HEK293 (cell line): Measurements from ENCODE around the gene CDR2L.

Experiments
- KLF7 ChIP-seq: fragments of 450-650 bp; formaldehyde crosslinking; IDR thresholded peaks from 2 replicates; pipeline ENCODE4 v1.5.1; 2016; ENCODE audit warnings: missing biosample characterization, missing genetic modification characterization, borderline replicate concordance
- MYNN ChIP-seq: fragments of 450-650 bp; formaldehyde crosslinking; IDR thresholded peaks from 2 replicates; pipeline ENCODE4 v1.5.1; 2016; ENCODE audit warnings: missing biosample characterization, missing genetic modification characterization, borderline replicate concordance
- RBAK ChIP-seq: fragments of 450-650 bp; formaldehyde crosslinking; IDR thresholded peaks from 2 replicates; pipeline ENCODE4 v1.5.1; 2016; ENCODE audit warnings: missing biosample characterization, missing genetic modification characterization
- SALL2 ChIP-seq: fragments of 450-650 bp; formaldehyde crosslinking; IDR thresholded peaks from 2 replicates; pipeline ENCODE4 v1.5.0; 2017; ENCODE audit warnings: missing biosample characterization, mild to moderate bottlenecking, missing genetic modification characterization, borderline replicate concordance
- ZNF211 ChIP-seq: fragments of 450-650 bp; formaldehyde crosslinking; IDR thresholded peaks from 2 replicates; pipeline ENCODE4 v1.5.1; 2016; ENCODE audit warnings: low read depth, missing biosample characterization, missing genetic modification characterization
- ZNF221 ChIP-seq: fragments of 450-650 bp; formaldehyde crosslinking; IDR thresholded peaks from 2 replicates; pipeline ENCODE4 v1.5.1; 2017; ENCODE audit warnings: missing biosample characterization, missing genetic modification characterization, borderline replicate concordance
- ZNF223 ChIP-seq: fragments of 450-650 bp; formaldehyde crosslinking; IDR thresholded peaks from 2 replicates; pipeline ENCODE4 v1.5.1; 2016; ENCODE audit warnings: missing biosample characterization, missing genetic modification characterization
- ZNF248 ChIP-seq: fragments of 450-650 bp; formaldehyde crosslinking; IDR thresholded peaks from 2 replicates; pipeline ENCODE4 v1.5.1; 2017; ENCODE audit warnings: missing biosample characterization, missing genetic modification characterization
- ZNF416 ChIP-seq: fragments of 450-650 bp; formaldehyde crosslinking; IDR thresholded peaks from 2 replicates; pipeline ENCODE4 v1.5.1; 2016; ENCODE audit warnings: missing biosample characterization, missing genetic modification characterization
- ZNF664 ChIP-seq: fragments of 450-650 bp; formaldehyde crosslinking; IDR thresholded peaks from 2 replicates; pipeline ENCODE4 v1.5.1; 2016; ENCODE audit warnings: missing biosample characterization, missing genetic modification characterization
- ZNF792 ChIP-seq: fragments of 450-650 bp; formaldehyde crosslinking; IDR thresholded peaks from 2 replicates; pipeline ENCODE4 v1.5.1; 2016; ENCODE audit warnings: missing biosample characterization, missing genetic modification characterization
- ZNF830 ChIP-seq: fragments of 450-650 bp; IDR thresholded peaks from 2 replicates; pipeline ENCODE4 v1.5.0; 2018; ENCODE audit warnings: missing biosample characterization, missing genetic modification characterization, low read depth, mild to moderate bottlenecking, moderate library complexity
- ZSCAN16 ChIP-seq: fragments of 450-650 bp; formaldehyde crosslinking; IDR thresholded peaks from 2 replicates; pipeline ENCODE4 v1.5.1; 2016; ENCODE audit warnings: missing biosample characterization, missing genetic modification characterization
- ZXDB ChIP-seq: fragments of 450-650 bp; formaldehyde crosslinking; IDR thresholded peaks from 2 replicates; pipeline ENCODE4 v1.5.1; 2016; ENCODE audit warnings: missing biosample characterization, missing genetic modification characterization
- TF ChIP-seq, protein P1 (sequence below): fragments of 450-650 bp; formaldehyde crosslinking; IDR thresholded peaks from 2 replicates; pipeline ENCODE4 v1.5.1; 2016; ENCODE audit warnings: missing biosample characterization, missing genetic modification characterization, low read depth
- TF ChIP-seq, protein P2 (sequence below): fragments of 450-650 bp; formaldehyde crosslinking; IDR thresholded peaks from 2 replicates; pipeline ENCODE4 v1.5.1; 2016; ENCODE audit warnings: missing biosample characterization, missing genetic modification characterization
- TF ChIP-seq, protein P3 (sequence below): fragments of 450-650 bp; formaldehyde crosslinking; IDR thresholded peaks from 2 replicates; pipeline ENCODE4 v1.5.0; 2017; ENCODE audit warnings: missing biosample characterization, missing genetic modification characterization, borderline replicate concordance
- TF ChIP-seq, protein P4 (sequence below): fragments of 450-650 bp; formaldehyde crosslinking; IDR thresholded peaks from 2 replicates; pipeline ENCODE4 v1.5.1; 2016; ENCODE audit warnings: missing biosample characterization, missing genetic modification characterization, low read depth
- TF ChIP-seq, protein P5 (sequence below): fragments of 450-650 bp; formaldehyde crosslinking; IDR thresholded peaks from 2 replicates; pipeline ENCODE4 v1.5.1; 2016; ENCODE audit warnings: missing biosample characterization, missing genetic modification characterization, borderline replicate concordance
- TF ChIP-seq, protein P6 (sequence below): fragments of 450-650 bp; formaldehyde crosslinking; IDR thresholded peaks from 2 replicates; pipeline ENCODE4 v1.5.1; 2016; ENCODE audit warnings: missing biosample characterization, missing genetic modification characterization
- TF ChIP-seq, protein P7 (sequence below): fragments of 450-650 bp; formaldehyde crosslinking; IDR thresholded peaks from 2 replicates; pipeline ENCODE4 v1.5.1; 2016; ENCODE audit warnings: missing biosample characterization, missing genetic modification characterization

Gene CDR2L

DNA sequence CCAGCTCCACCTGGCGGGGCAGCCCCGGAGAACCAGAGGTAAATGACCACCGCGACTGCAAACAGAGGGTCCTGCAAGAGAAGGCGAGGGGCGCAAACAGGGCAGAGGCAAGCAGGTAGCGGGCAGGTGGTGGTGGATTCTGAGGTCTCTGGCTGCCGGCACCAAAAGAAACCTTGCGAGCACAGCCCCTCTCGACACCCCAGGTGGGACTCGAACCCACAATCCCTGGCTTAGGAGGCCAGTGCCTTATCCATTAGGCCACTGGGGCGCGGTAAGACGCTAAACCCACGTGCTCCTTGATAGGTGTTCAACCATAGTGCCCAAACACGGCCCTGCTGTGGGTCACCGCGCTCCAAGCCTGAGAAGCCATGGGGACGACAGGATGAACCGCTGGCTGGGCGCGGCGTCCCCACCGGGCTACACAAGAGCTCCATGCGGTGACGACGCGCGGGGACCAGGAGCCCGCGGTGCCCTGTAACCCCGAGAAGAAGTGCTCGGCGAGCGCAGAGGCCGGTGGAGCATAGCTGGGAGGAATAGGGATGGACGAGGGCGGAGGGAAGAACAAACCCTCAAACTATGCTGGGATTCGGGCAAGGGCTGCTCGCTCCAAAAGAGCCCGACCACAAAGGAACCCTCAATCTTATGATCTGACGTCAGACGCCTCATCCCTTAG lies 46.9 kb downstream of the CDR2L start (continued):
- TF ChIP-seq, protein P1, sequence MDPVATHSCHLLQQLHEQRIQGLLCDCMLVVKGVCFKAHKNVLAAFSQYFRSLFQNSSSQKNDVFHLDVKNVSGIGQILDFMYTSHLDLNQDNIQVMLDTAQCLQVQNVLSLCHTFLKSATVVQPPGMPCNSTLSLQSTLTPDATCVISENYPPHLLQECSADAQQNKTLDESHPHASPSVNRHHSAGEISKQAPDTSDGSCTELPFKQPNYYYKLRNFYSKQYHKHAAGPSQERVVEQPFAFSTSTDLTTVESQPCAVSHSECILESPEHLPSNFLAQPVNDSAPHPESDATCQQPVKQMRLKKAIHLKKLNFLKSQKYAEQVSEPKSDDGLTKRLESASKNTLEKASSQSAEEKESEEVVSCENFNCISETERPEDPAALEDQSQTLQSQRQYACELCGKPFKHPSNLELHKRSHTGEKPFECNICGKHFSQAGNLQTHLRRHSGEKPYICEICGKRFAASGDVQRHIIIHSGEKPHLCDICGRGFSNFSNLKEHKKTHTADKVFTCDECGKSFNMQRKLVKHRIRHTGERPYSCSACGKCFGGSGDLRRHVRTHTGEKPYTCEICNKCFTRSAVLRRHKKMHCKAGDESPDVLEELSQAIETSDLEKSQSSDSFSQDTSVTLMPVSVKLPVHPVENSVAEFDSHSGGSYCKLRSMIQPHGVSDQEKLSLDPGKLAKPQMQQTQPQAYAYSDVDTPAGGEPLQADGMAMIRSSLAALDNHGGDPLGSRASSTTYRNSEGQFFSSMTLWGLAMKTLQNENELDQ (tag by site-specific recombination), result no peak
- TF ChIP-seq, protein P2, sequence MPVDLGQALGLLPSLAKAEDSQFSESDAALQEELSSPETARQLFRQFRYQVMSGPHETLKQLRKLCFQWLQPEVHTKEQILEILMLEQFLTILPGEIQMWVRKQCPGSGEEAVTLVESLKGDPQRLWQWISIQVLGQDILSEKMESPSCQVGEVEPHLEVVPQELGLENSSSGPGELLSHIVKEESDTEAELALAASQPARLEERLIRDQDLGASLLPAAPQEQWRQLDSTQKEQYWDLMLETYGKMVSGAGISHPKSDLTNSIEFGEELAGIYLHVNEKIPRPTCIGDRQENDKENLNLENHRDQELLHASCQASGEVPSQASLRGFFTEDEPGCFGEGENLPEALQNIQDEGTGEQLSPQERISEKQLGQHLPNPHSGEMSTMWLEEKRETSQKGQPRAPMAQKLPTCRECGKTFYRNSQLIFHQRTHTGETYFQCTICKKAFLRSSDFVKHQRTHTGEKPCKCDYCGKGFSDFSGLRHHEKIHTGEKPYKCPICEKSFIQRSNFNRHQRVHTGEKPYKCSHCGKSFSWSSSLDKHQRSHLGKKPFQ (tag by site-specific recombination), result peak; percentile 13; the same call in 1 of the 2 replicates
- TF ChIP-seq, protein P3, sequence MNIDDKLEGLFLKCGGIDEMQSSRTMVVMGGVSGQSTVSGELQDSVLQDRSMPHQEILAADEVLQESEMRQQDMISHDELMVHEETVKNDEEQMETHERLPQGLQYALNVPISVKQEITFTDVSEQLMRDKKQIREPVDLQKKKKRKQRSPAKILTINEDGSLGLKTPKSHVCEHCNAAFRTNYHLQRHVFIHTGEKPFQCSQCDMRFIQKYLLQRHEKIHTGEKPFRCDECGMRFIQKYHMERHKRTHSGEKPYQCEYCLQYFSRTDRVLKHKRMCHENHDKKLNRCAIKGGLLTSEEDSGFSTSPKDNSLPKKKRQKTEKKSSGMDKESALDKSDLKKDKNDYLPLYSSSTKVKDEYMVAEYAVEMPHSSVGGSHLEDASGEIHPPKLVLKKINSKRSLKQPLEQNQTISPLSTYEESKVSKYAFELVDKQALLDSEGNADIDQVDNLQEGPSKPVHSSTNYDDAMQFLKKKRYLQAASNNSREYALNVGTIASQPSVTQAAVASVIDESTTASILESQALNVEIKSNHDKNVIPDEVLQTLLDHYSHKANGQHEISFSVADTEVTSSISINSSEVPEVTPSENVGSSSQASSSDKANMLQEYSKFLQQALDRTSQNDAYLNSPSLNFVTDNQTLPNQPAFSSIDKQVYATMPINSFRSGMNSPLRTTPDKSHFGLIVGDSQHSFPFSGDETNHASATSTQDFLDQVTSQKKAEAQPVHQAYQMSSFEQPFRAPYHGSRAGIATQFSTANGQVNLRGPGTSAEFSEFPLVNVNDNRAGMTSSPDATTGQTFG (tag by site-specific recombination), result peak; percentile 30; the same call in 1 of the 2 replicates
- TF ChIP-seq, protein P4, sequence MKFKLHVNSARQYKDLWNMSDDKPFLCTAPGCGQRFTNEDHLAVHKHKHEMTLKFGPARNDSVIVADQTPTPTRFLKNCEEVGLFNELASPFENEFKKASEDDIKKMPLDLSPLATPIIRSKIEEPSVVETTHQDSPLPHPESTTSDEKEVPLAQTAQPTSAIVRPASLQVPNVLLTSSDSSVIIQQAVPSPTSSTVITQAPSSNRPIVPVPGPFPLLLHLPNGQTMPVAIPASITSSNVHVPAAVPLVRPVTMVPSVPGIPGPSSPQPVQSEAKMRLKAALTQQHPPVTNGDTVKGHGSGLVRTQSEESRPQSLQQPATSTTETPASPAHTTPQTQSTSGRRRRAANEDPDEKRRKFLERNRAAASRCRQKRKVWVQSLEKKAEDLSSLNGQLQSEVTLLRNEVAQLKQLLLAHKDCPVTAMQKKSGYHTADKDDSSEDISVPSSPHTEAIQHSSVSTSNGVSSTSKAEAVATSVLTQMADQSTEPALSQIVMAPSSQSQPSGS (tag by site-specific recombination), result no peak
- TF ChIP-seq, protein P5, sequence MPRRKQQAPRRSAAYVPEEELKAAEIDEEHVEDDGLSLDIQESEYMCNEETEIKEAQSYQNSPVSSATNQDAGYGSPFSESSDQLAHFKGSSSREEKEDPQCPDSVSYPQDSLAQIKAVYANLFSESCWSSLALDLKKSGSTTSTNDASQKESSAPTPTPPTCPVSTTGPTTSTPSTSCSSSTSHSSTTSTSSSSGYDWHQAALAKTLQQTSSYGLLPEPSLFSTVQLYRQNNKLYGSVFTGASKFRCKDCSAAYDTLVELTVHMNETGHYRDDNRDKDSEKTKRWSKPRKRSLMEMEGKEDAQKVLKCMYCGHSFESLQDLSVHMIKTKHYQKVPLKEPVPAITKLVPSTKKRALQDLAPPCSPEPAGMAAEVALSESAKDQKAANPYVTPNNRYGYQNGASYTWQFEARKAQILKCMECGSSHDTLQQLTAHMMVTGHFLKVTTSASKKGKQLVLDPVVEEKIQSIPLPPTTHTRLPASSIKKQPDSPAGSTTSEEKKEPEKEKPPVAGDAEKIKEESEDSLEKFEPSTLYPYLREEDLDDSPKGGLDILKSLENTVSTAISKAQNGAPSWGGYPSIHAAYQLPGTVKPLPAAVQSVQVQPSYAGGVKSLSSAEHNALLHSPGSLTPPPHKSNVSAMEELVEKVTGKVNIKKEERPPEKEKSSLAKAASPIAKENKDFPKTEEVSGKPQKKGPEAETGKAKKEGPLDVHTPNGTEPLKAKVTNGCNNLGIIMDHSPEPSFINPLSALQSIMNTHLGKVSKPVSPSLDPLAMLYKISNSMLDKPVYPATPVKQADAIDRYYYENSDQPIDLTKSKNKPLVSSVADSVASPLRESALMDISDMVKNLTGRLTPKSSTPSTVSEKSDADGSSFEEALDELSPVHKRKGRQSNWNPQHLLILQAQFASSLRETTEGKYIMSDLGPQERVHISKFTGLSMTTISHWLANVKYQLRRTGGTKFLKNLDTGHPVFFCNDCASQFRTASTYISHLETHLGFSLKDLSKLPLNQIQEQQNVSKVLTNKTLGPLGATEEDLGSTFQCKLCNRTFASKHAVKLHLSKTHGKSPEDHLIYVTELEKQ (tag by site-specific recombination), result peak; percentile 78
- no peak for TF ChIP-seq ZSCAN16
- TF ChIP-seq, protein P6, sequence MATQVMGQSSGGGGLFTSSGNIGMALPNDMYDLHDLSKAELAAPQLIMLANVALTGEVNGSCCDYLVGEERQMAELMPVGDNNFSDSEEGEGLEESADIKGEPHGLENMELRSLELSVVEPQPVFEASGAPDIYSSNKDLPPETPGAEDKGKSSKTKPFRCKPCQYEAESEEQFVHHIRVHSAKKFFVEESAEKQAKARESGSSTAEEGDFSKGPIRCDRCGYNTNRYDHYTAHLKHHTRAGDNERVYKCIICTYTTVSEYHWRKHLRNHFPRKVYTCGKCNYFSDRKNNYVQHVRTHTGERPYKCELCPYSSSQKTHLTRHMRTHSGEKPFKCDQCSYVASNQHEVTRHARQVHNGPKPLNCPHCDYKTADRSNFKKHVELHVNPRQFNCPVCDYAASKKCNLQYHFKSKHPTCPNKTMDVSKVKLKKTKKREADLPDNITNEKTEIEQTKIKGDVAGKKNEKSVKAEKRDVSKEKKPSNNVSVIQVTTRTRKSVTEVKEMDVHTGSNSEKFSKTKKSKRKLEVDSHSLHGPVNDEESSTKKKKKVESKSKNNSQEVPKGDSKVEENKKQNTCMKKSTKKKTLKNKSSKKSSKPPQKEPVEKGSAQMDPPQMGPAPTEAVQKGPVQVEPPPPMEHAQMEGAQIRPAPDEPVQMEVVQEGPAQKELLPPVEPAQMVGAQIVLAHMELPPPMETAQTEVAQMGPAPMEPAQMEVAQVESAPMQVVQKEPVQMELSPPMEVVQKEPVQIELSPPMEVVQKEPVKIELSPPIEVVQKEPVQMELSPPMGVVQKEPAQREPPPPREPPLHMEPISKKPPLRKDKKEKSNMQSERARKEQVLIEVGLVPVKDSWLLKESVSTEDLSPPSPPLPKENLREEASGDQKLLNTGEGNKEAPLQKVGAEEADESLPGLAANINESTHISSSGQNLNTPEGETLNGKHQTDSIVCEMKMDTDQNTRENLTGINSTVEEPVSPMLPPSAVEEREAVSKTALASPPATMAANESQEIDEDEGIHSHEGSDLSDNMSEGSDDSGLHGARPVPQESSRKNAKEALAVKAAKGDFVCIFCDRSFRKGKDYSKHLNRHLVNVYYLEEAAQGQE (tag by site-specific recombination), result 0 out of 2 replicates have a peak, but pooled peaks have one; percentile 15
- TF ChIP-seq ZXDB (tag by site-specific recombination), result 0 out of 2 replicates have a peak, but pooled peaks have one; percentile 11
- TF ChIP-seq ZNF223 (tag by site-specific recombination), result peak; percentile 94
- peak; percentile 89; the same call in 1 of the 2 replicates for TF ChIP-seq ZNF221 (tag by site-specific recombination)
- TF ChIP-seq ZNF664 (tag by site-specific recombination), result no peak
- TF ChIP-seq ZNF830 (tag by site-specific recombination), result no peak
- TF ChIP-seq, protein P7, sequence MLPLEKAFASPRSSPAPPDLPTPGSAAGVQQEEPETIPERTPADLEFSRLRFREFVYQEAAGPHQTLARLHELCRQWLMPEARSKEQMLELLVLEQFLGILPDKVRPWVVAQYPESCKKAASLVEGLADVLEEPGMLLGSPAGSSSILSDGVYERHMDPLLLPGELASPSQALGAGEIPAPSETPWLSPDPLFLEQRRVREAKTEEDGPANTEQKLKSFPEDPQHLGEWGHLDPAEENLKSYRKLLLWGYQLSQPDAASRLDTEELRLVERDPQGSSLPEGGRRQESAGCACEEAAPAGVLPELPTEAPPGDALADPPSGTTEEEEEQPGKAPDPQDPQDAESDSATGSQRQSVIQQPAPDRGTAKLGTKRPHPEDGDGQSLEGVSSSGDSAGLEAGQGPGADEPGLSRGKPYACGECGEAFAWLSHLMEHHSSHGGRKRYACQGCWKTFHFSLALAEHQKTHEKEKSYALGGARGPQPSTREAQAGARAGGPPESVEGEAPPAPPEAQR, result no peak; the same call in 1 of the 2 replicates
- no peak; the same call in 1 of the 2 replicates for TF ChIP-seq KLF7 (tag by site-specific recombination)
- TF ChIP-seq MYNN (tag by site-specific recombination), result 0 out of 2 replicates have a peak, but pooled peaks have one; percentile 52
- TF ChIP-seq ZNF248 (tag by site-specific recombination), result no peak
- no peak for TF ChIP-seq RBAK (tag by site-specific recombination)
- TF ChIP-seq ZNF792, result peak; percentile 68
- TF ChIP-seq SALL2 (tag by site-specific recombination), result 0 out of 2 replicates have a peak, but pooled peaks have one; percentile 83
- no peak for TF ChIP-seq ZNF211 (tag by site-specific recombination)
- TF ChIP-seq ZNF416, result 0 out of 2 replicates have a peak, but pooled peaks have one; percentile 8
